Activated naive CD4-positive, alpha-beta T cell treated with Interleukin-2 at 50 U/mL for 16 hours (primary cell): ENCODE data around the gene ME2.
"Not testable (repeated sequence)": the region's sequence is repeated elsewhere in the genome, so short reads cannot be mapped to it uniquely, and the experiment has no call there.

Source experiments
- DNase-seq: peaks from one replicate; pipeline ENCODE4 v3.0.0-alpha.2; 2020

Gene ME2

DNA sequence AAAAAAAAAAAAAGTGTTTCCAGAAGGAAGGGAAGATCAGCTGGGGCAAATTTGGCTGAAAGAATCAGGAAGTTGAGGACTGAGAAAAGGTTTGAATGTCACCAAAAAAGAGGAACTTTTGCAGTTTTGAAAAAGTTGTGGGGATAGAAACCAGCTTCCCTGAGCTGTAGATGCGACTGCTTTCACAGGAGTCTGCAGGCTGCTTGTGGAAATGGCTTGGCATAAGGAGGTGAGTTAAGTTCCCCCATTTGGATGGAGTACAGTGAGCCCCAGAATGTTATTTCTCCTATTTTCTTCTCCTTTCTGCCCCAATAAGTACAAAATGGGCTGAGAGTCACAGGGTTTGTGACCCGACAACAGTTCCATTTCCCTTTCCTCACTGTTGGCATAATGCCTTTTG lies 16.5 kb upstream of the ME2 start:
- no peak for DNase-seq

DNA sequence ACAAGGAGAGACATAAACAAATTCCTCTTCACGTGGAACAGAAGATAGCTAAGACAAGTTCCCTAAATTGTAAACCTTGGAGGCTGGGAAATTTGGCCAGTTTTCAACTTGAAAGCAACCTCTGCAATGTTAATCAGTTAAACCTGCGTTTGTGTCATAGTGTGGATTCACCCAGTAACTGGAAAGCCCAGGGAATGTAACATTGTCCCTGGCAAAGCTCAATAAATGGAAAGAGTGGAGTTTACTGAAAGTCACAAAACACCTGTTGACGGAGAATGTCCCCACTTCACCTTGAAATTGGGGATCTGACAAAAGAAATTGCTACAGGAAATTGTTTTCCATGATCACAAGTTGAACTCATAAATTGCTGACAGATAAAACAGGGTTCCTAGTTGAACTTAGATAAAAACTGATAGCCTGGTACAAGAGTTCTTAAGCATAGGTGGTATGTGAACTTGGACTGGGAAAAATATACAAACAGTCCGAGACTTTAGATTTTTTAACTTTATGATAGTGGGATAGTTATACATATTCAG lies 15.0 kb upstream of the ME2 start:
- DNase-seq = no peak

DNA sequence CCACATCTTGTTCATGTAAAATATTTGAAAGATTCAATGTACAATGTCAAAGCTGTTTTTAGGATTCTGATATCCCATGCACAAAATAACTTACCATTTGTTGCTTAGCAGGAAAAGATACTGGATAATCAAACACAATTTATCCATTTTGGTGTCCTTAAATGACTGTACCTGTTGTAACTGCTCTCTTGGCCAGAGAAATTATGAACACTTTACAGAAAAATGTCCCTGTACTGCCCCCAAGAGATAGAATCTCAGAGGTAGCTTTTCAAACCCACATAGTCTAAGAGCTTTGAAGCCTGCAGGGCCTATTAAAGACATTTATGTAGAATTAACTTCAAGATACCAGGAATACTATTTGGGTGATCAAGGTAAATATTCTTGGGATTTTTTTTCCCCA lies 12.2 kb upstream of the ME2 start:
- no peak for DNase-seq

DNA sequence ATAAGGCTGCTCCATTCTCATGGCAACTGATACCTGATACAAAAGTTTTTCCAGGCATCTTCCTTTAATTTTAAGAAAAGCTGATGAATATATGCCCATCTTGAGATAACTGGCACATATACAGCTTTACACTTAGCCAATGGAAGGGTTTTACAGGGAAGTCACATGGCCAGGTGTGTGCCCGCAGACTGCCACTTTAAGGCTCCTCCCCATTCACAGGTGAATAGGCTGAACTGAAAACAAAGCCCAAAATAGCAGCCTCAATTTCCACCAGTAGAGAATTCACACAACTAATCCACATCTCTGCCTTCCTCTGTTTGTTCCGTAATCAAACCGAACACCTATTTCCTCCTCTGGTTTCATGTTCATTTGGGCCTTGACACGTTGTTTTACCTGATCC lies 9.8 kb upstream of the ME2 start:
- no peak for DNase-seq

DNA sequence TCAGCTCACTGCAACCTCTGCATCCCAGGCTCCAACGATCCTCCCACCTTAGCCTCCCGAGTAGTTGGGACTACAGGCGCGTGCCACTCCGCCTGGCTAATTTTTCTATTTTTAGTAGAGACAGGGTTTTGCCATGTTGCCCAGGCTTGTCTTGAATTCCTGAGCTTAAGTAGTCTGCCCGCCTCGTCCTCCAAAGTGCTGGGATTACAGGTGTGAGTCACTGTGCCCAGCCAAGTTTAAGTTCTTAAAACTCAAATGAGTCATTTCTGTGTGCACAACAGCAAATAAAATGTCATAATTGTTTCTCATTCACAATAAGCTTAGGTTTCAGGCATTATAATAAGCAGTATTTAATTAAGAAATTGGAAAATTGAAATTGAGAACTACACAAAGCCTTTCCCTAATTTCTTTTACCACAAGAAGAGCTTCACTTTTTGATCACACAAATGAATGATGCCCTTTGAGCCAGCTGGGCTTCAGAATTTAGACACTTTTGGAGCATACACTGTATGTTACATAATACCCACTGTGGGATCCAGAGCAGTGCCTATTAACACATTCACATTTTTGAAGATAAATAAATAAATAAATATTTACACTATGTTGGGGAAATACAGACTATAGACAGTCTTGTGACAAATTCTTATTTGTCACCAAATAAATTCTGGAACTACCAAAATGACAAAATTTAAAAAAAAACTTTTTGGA lies 8.6 kb upstream of the ME2 start:
- DNase-seq = no peak

DNA sequence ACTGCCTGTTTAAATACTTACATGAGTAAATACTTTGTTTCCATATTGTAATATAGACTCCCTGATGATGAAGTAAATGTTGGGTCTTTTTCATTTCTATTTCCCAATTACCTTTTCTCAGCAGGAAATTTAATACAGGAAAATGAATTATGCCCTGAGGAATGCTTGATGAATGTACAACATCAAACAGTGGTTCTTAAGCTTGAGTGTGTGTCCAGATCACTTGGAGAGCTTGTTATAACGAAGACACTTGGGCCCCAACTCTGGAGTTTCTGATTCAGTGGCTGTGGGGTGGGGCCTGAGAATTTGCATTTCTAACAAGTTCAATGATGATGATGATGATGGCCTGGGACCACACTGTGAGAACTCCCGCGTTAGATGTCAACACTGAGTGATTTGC lies 7.1 kb upstream of the ME2 start:
- no peak for DNase-seq

DNA sequence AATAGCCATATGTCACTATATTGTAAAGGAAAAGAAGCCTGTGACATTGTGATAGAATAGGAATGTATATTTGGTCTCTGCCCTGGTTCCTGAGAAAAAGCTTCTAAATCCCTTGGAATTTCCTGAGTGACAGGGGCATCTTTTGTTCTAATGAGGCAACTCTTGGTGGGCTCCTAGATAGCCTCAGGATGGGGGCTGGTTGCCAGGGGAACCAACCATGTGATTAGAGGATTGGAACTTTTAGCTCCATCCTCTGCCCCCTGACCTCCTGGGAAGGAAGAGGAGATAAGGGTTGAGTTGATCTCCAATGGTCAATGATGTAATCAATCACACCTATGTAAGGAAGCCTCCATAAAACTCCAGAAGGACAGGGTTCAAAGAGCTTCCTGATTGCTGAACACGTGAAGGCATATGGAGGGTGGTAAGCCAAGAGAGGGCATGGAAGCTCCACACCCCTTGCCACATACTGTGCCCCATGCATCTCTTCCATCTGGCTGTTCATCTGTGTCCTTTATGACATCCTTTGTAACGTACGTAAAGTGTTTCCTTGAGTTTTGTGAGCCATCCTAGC lies 2.9 kb upstream of the ME2 start:
- no peak for DNase-seq

DNA sequence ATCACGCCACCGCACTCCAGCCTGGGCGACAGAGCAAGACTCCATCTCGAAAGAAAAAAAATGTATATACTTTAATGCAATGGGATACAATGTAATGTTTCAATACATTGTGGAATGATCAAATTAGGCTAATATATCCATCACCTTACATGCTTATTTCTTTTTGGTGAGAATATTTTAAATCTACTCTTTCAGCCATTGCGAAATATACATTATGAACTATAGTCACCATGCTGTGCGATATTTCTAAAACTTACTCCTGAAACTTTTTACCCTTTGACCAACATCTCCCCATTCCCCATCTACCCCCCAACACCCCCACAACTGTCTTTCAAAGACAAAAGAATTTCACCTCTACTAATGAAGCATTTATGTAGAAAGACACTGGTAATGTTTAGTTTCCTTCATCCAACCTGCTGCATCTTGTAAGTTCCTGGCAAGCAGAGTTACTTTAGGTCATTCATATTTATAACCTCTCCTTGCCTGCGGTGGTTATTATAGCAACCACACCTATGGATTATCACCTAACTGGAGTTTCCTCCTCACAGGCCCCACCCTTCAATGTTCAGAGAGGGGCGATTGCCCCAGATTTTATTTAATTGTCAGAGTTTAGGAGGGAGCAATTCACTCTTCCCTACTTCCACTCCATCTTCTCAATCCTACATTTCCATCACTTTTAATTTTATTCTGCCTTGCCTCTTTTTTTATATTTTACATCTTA lies 1.2 kb upstream of the ME2 start:
- no peak for DNase-seq

DNA sequence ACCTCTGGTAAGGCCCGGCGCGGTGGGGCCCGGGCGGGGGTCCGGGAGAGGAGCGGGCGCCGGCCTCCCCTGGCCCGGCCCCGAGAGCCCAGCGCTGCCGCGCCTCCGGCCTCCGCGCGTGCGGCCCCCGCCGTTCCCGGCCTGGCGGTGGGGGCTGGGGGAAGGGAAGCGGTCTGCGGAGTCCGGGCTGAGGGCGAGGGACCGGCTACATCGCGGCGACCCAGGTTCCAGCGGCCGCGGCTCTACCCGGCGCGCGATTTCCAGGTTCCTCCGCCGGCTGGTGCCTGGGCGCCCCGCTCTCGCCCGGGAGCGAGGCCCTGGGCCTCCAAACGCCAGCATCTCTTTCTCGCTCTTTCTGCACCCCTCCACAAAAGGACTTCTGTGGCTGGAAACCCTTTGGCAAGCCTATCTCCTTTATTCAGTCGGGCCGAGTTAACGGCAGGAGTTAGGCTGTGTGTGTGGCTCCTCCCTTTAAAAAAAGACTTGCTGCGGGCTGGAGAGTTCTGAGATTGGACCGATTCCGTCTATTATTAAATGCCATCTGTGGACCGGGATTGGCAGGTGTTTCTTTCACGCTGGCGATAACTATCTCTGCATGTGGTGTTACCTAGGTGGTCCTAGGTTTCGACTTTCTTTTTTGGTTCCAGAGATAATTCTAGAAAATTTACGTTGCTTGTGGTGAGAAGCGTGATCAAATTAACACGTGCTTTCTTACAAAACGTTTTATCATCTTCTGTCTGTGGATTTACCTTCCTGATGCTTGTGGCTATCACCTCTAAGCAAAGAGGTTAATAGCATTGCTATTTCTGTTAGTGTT lies 592 bp downstream of the ME2 start:
- peak; percentile 38 for DNase-seq

DNA sequence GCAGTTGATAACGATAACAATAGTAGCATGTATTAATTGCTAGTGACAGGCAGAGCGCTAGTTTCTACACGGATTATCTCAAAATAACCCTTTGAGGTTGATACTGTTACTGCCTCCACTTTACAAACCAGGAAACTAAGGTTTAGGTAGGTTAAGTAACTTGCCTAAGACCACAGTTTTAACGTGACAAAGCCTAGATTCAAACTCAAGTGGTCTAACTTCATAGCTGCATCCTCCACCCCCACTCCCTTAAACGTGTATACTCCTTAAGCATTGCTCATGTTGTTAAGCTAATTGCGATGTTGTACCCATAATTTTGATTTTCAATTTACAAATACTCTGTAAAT lies 1.2 kb downstream of the ME2 start:
- no peak for DNase-seq

DNA sequence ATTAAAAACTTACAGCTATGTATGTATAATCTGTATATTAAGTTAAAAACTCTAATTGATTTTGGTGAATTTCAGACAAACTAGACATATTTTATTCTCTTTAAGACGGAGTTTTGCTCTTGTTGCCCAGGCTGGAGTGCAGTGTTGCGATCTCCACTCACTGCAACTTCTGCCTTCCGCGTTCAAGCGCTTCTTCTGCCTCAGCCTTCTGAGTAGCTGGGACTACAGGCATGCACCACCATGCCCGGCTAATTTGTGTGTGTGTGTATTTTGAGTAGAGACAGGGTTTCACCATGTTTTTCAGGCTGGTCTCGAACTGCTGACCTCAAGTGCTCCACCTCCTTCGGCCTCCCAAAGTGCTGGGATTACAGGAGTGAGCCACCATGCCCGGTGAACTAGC lies 2.0 kb downstream of the ME2 start:
- not testable (repeated sequence) for DNase-seq

DNA sequence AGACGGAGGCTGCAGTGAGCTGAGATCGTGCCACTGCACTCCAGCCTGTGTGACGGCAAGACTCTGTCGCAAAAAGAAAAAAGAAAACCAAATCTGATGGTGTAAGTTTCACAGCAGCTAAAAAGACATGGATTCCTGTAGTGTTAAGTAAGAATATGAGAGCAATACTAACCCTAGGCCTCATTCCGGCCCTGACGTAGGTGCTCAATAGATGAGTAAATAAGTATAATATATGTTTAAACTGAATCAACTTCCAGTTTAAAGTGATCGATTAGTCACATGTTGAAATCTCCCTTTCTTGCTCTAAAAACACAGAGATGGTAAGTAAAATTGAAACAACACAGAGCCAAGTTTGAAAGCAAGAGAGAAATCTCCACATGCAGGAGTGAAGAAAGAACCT lies 8.0 kb downstream of the ME2 start:
- DNase-seq = no peak

DNA sequence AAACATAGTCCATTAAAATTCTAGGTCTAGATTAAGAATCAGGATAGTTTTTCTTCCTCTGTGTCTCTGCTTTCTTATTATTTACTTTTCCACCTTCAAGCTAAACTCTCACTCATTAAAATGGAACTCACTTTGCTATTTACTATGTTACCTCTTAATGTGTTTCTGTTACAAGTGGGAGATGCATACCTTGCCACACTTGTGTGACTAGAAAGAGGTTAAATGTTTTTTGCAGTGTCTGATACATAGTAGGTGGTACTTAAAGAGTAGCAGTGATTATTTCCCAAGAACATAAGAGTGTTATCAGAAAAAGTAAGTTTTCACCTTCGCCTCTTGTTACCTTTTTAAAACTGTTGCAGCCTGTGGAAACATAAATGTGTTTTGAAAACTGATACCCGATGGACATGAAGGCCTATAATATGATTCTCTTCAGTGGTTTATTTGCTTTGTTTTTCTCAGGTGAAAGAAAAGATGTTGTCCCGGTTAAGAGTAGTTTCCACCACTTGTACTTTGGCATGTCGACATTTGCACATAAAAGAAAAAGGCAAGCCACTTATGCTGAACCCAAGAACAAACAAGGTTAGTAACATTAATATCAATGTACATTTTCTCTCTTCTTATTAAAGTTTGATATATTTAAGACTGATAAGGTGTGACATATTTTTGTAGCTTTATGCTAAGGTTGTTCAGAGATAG lies 16.6 kb downstream of the ME2 start:
- DNase-seq = no peak

DNA sequence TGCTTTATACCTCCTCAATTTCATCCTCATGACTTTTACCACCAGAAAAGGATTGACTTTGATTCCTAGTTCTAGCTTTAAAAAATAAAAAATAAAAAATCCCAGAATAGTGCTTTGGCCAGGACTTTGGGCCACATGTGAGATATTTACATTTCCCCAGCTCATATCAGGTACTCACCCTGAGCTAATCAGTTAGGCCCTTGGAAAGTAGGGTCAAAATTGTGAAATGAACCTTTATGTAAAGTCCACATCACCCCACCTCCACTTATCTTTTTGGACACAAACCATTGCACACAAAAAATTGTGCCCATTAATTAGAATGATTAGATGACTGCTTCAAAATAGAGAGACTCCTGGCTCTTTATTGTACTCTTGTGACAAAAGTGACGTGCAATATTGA lies 17.2 kb downstream of the ME2 start:
- DNase-seq = no peak

DNA sequence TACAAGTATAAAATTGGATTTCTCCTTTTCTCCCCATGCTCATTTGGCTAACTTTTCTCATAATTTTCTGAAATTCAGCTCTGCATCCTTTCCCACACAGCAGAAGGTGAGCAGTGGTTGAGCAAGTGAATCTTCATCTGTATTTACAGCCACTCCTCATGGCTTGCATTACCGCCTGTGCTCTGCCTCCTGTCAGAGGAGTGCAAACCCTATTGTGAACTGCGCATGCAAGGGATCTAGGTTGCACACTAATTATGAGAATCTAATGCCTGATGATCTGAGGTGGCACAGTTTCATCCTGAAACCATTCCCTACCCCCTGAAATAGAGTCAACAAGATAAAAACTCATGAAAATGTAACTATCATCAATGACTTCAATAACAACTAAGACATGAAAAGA lies 20.0 kb downstream of the ME2 start:
- DNase-seq = no peak

DNA sequence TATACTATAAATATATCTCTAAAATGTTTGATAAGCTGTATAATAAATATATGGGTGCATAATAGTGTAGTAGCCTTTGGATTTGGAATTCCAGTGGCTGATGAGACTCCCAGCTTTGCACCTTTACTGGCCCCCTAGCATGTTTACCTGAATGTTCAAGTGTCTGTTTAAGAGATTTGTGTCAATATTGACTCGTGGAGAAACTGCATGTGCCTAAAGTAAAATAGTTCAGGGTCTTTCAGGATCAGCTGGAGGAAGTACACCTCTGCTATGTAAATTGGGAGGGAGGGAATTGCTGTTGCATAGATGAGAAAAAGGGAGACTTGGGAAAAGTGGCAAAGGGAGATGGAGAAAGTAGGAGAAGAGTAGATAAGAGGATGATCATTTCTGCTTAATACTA lies 23.9 kb downstream of the ME2 start:
- DNase-seq = no peak

DNA sequence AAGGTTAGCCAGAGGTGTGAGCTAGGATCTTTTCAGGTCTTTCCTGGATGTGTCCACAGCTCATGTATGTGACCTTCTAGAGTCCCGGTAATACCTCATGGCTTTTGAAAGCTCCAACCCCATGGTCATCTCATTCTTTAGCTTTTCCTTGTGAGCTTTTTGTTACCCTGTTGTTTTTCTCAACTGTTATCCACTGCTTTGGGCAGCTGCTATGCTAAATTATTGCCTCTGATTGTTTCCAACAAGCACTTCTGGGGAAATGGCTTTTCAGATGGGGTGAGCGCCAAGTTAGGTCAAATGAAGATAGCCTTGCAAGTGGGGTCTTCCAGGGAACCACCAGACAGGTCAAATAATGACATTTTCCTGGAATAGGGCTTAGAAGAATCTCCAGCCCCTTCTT lies 27.9 kb downstream of the ME2 start:
- no peak for DNase-seq

DNA sequence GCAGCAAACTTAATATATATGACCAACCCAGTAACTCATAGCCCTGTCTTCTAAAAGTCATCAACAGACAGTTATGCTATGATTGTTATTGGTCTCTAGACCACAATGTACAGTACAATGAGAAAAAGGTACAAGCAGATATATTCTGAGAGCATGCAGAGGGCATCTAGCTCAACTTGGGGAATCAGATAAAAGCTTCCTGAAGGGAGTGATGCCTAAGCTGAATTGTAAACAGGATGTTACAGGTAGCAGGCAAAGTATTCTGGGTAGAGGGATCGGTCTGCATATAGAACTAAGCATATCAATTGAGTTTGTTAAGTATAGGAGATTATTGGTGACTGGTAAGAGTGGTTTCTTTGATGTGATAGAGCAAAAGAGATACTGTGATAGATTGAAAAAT lies 30.3 kb downstream of the ME2 start:
- no peak for DNase-seq

DNA sequence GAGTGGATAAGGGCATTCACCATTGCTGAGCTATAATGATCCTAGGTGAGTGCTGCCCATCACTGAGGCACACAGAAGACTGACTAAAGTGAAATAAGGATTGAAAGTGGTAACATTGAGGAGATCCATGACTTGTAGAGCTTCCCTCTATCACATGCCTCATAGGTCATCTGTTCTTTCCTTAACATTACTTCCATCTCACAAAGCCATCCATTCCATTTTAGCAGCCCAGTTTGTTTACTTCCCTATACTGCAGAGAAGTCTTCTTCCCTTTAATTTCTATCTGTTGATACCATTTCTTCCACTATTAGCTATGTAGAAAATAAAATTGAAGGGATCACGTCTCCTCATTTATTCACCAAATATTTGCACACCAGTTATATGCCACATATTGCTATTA lies 32.1 kb downstream of the ME2 start:
- DNase-seq = no peak

DNA sequence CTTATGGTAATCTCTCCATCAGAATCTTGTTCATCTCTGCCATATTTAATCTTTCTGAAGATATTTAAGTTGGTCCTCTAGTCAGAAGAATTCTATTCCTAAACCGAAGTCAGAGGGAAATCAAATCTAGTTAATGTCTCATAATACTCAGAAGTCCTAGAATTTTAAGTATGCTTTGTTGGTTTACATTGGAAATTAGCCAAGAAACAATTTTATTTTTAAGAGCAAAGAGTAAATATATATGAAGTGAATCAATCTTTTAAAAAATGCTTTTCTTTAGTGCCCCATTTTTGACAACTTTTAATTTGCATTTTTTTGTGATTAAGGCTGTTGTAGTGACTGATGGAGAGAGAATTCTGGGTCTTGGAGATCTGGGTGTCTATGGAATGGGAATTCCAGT lies 38.1 kb downstream of the ME2 start:
- no peak for DNase-seq

DNA sequence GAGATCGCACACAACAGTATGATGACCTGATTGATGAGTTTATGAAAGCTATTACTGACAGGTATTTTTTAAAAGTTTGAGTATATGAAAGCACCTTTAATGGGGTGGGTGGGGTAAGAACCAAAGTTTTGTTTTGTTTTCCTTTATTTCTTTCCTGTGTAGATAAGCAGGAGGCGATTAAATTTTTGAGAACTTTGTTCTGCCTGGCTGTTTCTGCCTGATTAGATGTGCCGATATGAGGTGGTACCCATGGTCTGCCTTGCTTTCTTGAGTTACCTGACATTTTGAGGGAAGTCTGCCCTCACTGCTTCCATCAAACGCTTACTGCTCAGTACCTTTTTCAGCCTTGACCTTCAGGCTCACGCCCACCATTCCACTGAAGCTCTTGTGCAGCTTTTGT lies 39.2 kb downstream of the ME2 start:
- DNase-seq = no peak

DNA sequence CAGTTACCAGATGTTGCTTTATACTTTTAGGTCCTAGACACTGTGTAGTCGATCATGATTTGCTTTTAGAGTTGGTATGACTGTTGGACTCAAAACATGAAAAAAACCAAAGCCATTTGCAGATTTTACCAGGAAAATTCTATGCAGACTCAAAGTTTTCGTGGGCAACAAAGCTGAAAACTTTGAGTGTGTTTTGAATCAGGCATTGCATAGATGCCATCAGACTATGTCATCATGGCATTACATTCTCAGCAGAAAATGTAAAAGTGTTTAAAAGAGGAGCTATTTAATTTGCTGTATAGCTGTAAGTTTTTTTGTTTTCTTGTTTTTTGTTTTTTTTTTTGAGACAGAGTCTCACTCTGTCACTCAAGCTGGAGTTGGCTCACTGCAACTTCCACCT lies 45.5 kb downstream of the ME2 start:
- no peak for DNase-seq

DNA sequence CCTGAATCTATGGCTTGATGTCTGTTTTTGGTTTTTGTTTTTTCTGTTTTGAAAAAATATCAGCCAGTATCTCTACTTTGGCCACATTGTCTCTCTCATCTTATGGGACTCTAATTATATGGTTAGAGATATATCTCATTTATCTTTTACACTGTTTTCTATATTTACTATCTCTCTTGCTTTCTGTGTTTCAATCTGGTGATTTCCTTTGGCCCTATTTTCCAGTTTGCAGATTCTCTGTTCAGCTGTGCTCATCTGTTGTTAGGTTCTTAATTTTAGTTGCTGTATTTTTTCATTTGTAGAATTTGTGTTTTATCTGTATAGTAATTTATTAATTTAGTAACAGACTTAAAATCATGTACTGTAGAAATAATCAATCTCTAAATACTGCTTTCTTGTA lies 47.6 kb downstream of the ME2 start:
- no peak for DNase-seq
